ENCODE measurements around the gene ARHGAP33. TPM values are rescaled to one million over a fixed set of nuclear protein-coding genes. Genes with fewer than 3 reads are reported as not detected.

ARHGAP33 gene
- total RNA-seq, 1 experiment from 2014 or later, result 3.7 TPM

GRCh38 chr19:35786299-35787160, 11.2 kb downstream of the ARHGAP33 start:
- Histone ChIP-seq H3K27me3 (ENCODE audit: low read length) (no peaks in the 10 kb centered on the region), H3K9me2 (replicated peaks; ENCODE audit: low read length) (no peaks in the 10 kb centered on the region), H3K79me2 (ENCODE audit: low read length) (no peaks in the 10 kb centered on the region), H3K4me1 (ENCODE audit: insufficient read depth, low read length) (no peaks in the 10 kb centered on the region), H3K4me2 (ENCODE audit: low read length) (no peak overlapping the region), H3F3A (ENCODE audit: low read length, unreplicated experiment) (no peaks in the 10 kb centered on the region), H3K9me3 (ENCODE audit: low read length) (no peaks in the 10 kb centered on the region), H3K9ac (ENCODE audit: low read length) (no peak overlapping the region), H3K27ac (ENCODE audit: low read length) (no peak overlapping the region), H3K4me3 (ENCODE audit: low read length) (no peak overlapping the region), H2AFZ (ENCODE audit: low read length) (no peak overlapping the region), H3K36me3 (ENCODE audit: low read depth, low read length) (no peaks in the 10 kb centered on the region), H4K20me1 (ENCODE audit: low read length) (no peaks in the 10 kb centered on the region)
- BruUV-seq (replicated peaks), result no TSS peak
- ATAC-seq, result no peak
- no peak for DNase-seq
- TF ChIP-seq EZH2phosphoT487 (IDR thresholded peaks at IDR 0.05; ENCODE audit: borderline replicate concordance, low read length) (no peak), EZH2 (IDR thresholded peaks at IDR 0.05; ENCODE audit: low read length, unreplicated experiment) (no peak)
- TF ChIP-seq, protein P1, sequence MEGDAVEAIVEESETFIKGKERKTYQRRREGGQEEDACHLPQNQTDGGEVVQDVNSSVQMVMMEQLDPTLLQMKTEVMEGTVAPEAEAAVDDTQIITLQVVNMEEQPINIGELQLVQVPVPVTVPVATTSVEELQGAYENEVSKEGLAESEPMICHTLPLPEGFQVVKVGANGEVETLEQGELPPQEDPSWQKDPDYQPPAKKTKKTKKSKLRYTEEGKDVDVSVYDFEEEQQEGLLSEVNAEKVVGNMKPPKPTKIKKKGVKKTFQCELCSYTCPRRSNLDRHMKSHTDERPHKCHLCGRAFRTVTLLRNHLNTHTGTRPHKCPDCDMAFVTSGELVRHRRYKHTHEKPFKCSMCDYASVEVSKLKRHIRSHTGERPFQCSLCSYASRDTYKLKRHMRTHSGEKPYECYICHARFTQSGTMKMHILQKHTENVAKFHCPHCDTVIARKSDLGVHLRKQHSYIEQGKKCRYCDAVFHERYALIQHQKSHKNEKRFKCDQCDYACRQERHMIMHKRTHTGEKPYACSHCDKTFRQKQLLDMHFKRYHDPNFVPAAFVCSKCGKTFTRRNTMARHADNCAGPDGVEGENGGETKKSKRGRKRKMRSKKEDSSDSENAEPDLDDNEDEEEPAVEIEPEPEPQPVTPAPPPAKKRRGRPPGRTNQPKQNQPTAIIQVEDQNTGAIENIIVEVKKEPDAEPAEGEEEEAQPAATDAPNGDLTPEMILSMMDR (conservative IDR thresholded peaks at IDR 0.05; ENCODE audit: low read depth, low read length), result no peak
- intact Hi-C loops (cut with micrococcal nuclease), result no loop called here
- CTCF ChIA-PET, result no interaction called here
- POLR2A ChIA-PET (ENCODE audit: unreplicated experiment), result no interaction called here

DNA sequence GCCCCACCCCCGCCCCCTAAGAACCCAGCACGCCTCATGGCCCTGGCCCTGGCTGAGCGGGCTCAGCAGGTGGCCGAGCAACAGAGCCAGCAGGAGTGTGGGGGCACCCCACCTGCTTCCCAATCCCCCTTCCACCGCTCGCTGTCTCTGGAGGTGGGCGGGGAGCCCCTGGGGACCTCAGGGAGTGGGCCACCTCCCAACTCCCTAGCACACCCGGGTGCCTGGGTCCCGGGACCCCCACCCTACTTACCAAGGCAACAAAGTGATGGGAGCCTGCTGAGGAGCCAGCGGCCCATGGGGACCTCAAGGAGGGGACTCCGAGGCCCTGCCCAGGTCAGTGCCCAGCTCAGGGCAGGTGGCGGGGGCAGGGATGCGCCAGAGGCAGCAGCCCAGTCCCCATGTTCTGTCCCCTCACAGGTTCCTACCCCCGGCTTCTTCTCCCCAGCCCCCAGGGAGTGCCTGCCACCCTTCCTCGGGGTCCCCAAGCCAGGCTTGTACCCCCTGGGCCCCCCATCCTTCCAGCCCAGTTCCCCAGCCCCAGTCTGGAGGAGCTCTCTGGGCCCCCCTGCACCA, 11.9 kb downstream of the ARHGAP33 start:
- Histone ChIP-seq H3K9me2 (replicated peaks; ENCODE audit: low read length) (no peaks in the 10 kb centered on the region), H3K4me2 (ENCODE audit: low read length) (no peak overlapping the region), H4K20me1 (ENCODE audit: low read length) (no peaks in the 10 kb centered on the region), H3K4me3 (ENCODE audit: low read length) (no peak overlapping the region), H3K79me2 (ENCODE audit: low read length) (no peaks in the 10 kb centered on the region), H3K27ac (ENCODE audit: low read length) (no peak overlapping the region), H3K4me1 (ENCODE audit: insufficient read depth, low read length) (no peaks in the 10 kb centered on the region), H3K9me3 (ENCODE audit: low read length) (no peaks in the 10 kb centered on the region), H3K36me3 (ENCODE audit: low read depth, low read length) (no peaks in the 10 kb centered on the region), H2AFZ (ENCODE audit: low read length) (no peak overlapping the region), H3K27me3 (ENCODE audit: low read length) (no peaks in the 10 kb centered on the region), H3K9ac (ENCODE audit: low read length) (no peak overlapping the region), H3F3A (ENCODE audit: low read length, unreplicated experiment) (no peaks in the 10 kb centered on the region)
- CTCF ChIA-PET, result no interaction called here
- POLR2A ChIA-PET (ENCODE audit: unreplicated experiment), result no interaction called here
- no peak for TF ChIP-seq EZH2phosphoT487 (IDR thresholded peaks at IDR 0.05; ENCODE audit: borderline replicate concordance, low read length)
- TF ChIP-seq, protein P1 (conservative IDR thresholded peaks at IDR 0.05; ENCODE audit: low read depth, low read length), result no peak
- no peak for TF ChIP-seq EZH2 (IDR thresholded peaks at IDR 0.05; ENCODE audit: low read length, unreplicated experiment)
- no TSS peak for BruUV-seq (replicated peaks)
- no peak for DNase-seq
- intact Hi-C loops (cut with micrococcal nuclease), result no loop called here
- no peak for ATAC-seq
